KG1 (cell line): ENCODE measurements around the gene RTN4IP1.

Source experiments
- DNase-seq: peaks from one replicate; lab custom pipeline; 2025; lab: John Stamatoyannopoulos, UW

Gene RTN4IP1

GRCh38 chr6:106522562-106523250, 106.6 kb downstream of the RTN4IP1 start:
- DNase-seq: no peak
